ENCODE results near the gene ASCC3. TPM values are rescaled to one million over a fixed set of nuclear protein-coding genes. Genes with fewer than 3 reads are reported as not detected.

Gene ASCC3
- total and polyA plus RNA-seq, 12 donors: 3.1 to 46.2 (median 32.4) TPM

GRCh38 chr6:100633096-100633777, 247.9 kb downstream of the ASCC3 start:
- DNase-seq: no peak
- Histone ChIP-seq H3K36me3 (replicated peaks in 1 of 2) (no peaks in the 10 kb centered on the region), H3K4me3 (no peak overlapping the region), H3K4me1 (replicated peaks in 1 of 2) (no peaks in the 10 kb centered on the region), H3K9me3 (replicated peaks in 1 of 3) (no peaks in the 10 kb centered on the region), H3K27ac (no peak overlapping the region), H3K27me3 (no peaks in the 10 kb centered on the region)
- no peak for TF ChIP-seq CTCF (IDR thresholded peaks at IDR 0.05)
- no peak for TF ChIP-seq POLR2A (IDR thresholded peaks at IDR 0.05)
- WGBS, 4 donors: 83 to 87% (median 86%) methylated on average over 10 of the region's 10 CpGs
- intact Hi-C loops (cut with DNase I): no loop called here

GRCh38 chr6:100630536-100630935, 250.6 kb downstream of the ASCC3 start:
- intact Hi-C loops (cut with DNase I): no loop called here
- Histone ChIP-seq H3K4me1 (replicated peaks in 1 of 2) (no peaks in the 10 kb centered on the region), H3K27ac (no peak overlapping the region), H3K36me3 (replicated peaks in 1 of 2) (peaks cover 0 to 6% of the 10 kb centered on the region in 2 donors), H3K4me3 (no peak overlapping the region), H3K9me3 (replicated peaks in 1 of 3) (no peaks in the 10 kb centered on the region), H3K27me3 (no peaks in the 10 kb centered on the region)
- TF ChIP-seq POLR2A (IDR thresholded peaks at IDR 0.05) (no peak), CTCF (IDR thresholded peaks at IDR 0.05) (no peak)
- no peak for DNase-seq
- 72 to 79% (median 74%) methylated on average over 2 of the region's 2 CpGs for WGBS, 4 donors

- Histone ChIP-seq H3K27ac (no peak overlapping the region), H3K9me3 (replicated peaks in 1 of 3) (no peaks in the 10 kb centered on the region), H3K36me3 (replicated peaks in 1 of 2) (peaks cover 0 to 12% of the 10 kb centered on the region in 2 donors), H3K27me3 (no peaks in the 10 kb centered on the region), H3K4me3 (no peak overlapping the region), H3K4me1 (replicated peaks in 1 of 2) (no peaks in the 10 kb centered on the region)
- intact Hi-C loops (cut with DNase I): no loop called here
- DNase-seq: no peak
- 90 to 93% (median 93%) methylated on average over 3 of the region's 3 CpGs for WGBS, 4 donors
- TF ChIP-seq POLR2A (IDR thresholded peaks at IDR 0.05): no peak
These were observed 253.0 kb downstream of the ASCC3 start for GRCh38 chr6:100627911-100628758.

- peaks cover 0 to 12% of the 10 kb centered on the region in 2 donors for H3K36me3 ChIP-seq (replicated peaks in 1 of 2)
- WGBS, 4 donors: 91 to 100% (median 93%) methylated on average over 1 of the region's 1 CpG
- intact Hi-C loops (cut with DNase I): no loop called here
These were observed 254.4 kb downstream of the ASCC3 start for GRCh38 chr6:100626721-100627120.

More at GRCh38 chr6:100626721-100627120, 254.4 kb downstream of the ASCC3 start:
- Histone ChIP-seq H3K27me3 (no peaks in the 10 kb centered on the region), H3K27ac (no peak overlapping the region), H3K9me3 (replicated peaks in 1 of 3) (no peaks in the 10 kb centered on the region), H3K4me1 (replicated peaks in 1 of 2) (no peaks in the 10 kb centered on the region), H3K4me3 (no peak overlapping the region)
- no peak for DNase-seq
- TF ChIP-seq CTCF (IDR thresholded peaks at IDR 0.05): no peak
- no peak for TF ChIP-seq POLR2A (IDR thresholded peaks at IDR 0.05)

Measured in adrenal gland (tissue), 12 donors.